ENCODE results near the gene LEMD2. TPM values are rescaled to one million over a fixed set of nuclear protein-coding genes. Genes with fewer than 3 reads are reported as not detected.

The LEMD2 gene
- total and polyA plus RNA-seq, 9 of the 15 experiments (the other 6 are each of a cell fraction or from before 2014, with no cell fraction given), result 0.32 to 46.3 (median 30.8) TPM

DNA sequence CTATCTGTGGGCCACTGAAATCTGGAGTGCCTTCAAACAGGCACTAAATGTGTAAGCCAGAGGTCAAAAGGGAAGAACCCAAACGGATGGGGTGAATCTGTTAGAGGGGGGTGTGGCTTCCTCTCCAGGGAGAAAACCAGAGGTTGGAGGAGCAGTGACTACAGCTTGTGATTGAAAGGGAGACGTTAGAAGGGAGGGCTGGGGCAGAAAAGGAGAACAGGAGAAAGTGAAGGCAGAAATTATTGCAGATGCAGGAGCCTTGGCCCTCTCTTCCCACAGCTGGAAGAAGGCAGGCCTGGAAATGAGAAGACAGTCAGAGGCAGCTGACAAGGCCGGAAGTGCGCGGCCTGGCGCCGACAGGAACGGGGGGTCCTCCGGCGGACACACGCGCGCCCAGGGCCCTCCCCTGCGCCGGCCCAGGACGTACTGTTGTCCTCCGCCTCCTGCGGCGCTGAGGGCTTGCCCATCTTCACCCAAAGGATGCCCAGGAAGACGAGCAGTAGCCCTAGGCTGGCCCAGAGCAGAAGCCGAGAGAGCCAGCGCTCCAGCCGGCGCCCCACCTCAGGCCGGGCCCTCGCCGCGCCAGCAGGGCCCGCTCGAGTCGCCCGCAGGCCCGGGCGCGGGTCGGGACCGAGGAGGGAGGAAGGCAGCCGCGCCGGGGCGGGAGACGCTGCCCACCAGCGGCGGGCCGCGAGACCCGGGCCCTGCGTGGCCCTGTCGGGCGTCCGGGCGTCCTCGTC, 806 bp downstream of the LEMD2 start (continued):
- TF ChIP-seq, protein P1, sequence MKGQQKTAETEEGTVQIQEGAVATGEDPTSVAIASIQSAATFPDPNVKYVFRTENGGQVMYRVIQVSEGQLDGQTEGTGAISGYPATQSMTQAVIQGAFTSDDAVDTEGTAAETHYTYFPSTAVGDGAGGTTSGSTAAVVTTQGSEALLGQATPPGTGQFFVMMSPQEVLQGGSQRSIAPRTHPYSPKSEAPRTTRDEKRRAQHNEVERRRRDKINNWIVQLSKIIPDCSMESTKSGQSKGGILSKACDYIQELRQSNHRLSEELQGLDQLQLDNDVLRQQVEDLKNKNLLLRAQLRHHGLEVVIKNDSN (CRISPR knock-in tag; IDR thresholded peaks at IDR 0.05), result peak; percentile 32; the same call in 1 of the 2 replicates
- TF ChIP-seq SMARCE1 (IDR thresholded peaks at IDR 0.05) (peak; percentile 58), KDM5B (IDR thresholded peaks at IDR 0.05; ENCODE audit: insufficient replicate concordance, low read depth, low read length) (peak; percentile 36), ETV5 (CRISPR knock-in tag; IDR thresholded peaks at IDR 0.05; ENCODE audit: low read depth) (peak; percentile 60), ZFPM2 (CRISPR knock-in tag; IDR thresholded peaks at IDR 0.05) (no peak), MYC (IDR thresholded peaks at IDR 0.05; ENCODE audit: low read depth, low read length) (no peak), MYC (CRISPR knock-in tag; IDR thresholded peaks at IDR 0.05; ENCODE audit: borderline replicate concordance, low read depth) (0 out of 2 replicates have a peak, but pooled peaks have one; percentile 24), KDM1A (IDR thresholded peaks at IDR 0.05) (peak; percentile 81 to 87; a peak in 3 of 4 replicates), BACH1 (tag; IDR thresholded peaks at IDR 0.05) (no peak), KLF13 (tag; IDR thresholded peaks at IDR 0.05; ENCODE audit: borderline replicate concordance, low read depth) (0 out of 2 replicates have a peak, but pooled peaks have one; percentile 10), JUN (IDR thresholded peaks at IDR 0.05; ENCODE audit: borderline replicate concordance, low read depth, low read length) (peak; percentile 13; the same call in 1 of the 2 replicates), JUN (CRISPR knock-in tag; IDR thresholded peaks at IDR 0.05; ENCODE audit: borderline replicate concordance) (no peak), XRCC3 (IDR thresholded peaks at IDR 0.05) (no peak), ZNF431 (CRISPR knock-in tag; IDR thresholded peaks at IDR 0.05) (0 out of 2 replicates have a peak, but pooled peaks have one; percentile 5), ZNF41 (CRISPR knock-in tag; conservative IDR thresholded peaks at IDR 0.05) (no peak), SP1 (CRISPR knock-in tag; IDR thresholded peaks at IDR 0.05) (no peak; the same call in 1 of the 2 replicates), DPF2 (IDR thresholded peaks at IDR 0.05) (0 out of 2 replicates have a peak, but pooled peaks have one; percentile 44), MAZ (CRISPR knock-in tag; conservative IDR thresholded peaks at IDR 0.05 in 1 of 2, IDR thresholded peaks at IDR 0.05 in 1 of 2) (peak in 1 of 2 experiments; percentile 38; a peak in 2 of 4 replicates)
- TF ChIP-seq, protein P2, sequence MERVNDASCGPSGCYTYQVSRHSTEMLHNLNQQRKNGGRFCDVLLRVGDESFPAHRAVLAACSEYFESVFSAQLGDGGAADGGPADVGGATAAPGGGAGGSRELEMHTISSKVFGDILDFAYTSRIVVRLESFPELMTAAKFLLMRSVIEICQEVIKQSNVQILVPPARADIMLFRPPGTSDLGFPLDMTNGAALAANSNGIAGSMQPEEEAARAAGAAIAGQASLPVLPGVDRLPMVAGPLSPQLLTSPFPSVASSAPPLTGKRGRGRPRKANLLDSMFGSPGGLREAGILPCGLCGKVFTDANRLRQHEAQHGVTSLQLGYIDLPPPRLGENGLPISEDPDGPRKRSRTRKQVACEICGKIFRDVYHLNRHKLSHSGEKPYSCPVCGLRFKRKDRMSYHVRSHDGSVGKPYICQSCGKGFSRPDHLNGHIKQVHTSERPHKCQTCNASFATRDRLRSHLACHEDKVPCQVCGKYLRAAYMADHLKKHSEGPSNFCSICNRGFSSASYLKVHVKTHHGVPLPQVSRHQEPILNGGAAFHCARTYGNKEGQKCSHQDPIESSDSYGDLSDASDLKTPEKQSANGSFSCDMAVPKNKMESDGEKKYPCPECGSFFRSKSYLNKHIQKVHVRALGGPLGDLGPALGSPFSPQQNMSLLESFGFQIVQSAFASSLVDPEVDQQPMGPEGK (CRISPR knock-in tag; IDR thresholded peaks at IDR 0.05; ENCODE audit: borderline replicate concordance), result 0 out of 2 replicates have a peak, but pooled peaks have one; percentile 40
- TF ChIP-seq, protein P3, sequence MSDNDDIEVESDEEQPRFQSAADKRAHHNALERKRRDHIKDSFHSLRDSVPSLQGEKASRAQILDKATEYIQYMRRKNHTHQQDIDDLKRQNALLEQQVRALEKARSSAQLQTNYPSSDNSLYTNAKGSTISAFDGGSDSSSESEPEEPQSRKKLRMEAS (CRISPR knock-in tag; IDR thresholded peaks at IDR 0.05), result peak; percentile 46; the same call in 1 of the 2 replicates
- TF ChIP-seq, protein P4, sequence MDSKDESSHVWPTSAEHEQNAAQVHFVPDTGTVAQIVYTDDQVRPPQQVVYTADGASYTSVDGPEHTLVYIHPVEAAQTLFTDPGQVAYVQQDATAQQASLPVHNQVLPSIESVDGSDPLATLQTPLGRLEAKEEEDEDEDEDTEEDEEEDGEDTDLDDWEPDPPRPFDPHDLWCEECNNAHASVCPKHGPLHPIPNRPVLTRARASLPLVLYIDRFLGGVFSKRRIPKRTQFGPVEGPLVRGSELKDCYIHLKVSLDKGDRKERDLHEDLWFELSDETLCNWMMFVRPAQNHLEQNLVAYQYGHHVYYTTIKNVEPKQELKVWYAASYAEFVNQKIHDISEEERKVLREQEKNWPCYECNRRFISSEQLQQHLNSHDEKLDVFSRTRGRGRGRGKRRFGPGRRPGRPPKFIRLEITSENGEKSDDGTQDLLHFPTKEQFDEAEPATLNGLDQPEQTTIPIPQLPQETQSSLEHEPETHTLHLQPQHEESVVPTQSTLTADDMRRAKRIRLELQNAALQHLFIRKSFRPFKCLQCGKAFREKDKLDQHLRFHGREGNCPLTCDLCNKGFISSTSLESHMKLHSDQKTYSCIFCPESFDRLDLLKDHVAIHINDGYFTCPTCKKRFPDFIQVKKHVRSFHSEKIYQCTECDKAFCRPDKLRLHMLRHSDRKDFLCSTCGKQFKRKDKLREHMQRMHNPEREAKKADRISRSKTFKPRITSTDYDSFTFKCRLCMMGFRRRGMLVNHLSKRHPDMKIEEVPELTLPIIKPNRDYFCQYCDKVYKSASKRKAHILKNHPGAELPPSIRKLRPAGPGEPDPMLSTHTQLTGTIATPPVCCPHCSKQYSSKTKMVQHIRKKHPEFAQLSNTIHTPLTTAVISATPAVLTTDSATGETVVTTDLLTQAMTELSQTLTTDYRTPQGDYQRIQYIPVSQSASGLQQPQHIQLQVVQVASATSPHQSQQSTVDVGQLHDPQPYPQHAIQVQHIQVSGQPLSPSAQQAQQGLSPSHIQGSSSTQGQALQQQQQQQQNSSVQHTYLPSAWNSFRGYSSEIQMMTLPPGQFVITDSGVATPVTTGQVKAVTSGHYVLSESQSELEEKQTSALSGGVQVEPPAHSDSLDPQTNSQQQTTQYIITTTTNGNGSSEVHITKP (IDR thresholded peaks at IDR 0.05; ENCODE audit: partially characterized antibody), result peak; percentile 74

Measured in K562 (cell line).